Measurements from ENCODE around the gene SCFD2.

GRCh38 chr4:53161051-53161786 is 204.6 kb downstream of the SCFD2 start:
- TF ChIP-seq CTCF (IDR thresholded peaks at IDR 0.05; ENCODE audit: low read depth, low read length, missing input control) = no peak
- TF ChIP-seq REST (IDR thresholded peaks at IDR 0.05) = no peak
- TF ChIP-seq YY1 (IDR thresholded peaks at IDR 0.05) = no peak
- TF ChIP-seq RAD21 (IDR thresholded peaks at IDR 0.05) = no peak
- TF ChIP-seq HNF4G (IDR thresholded peaks at IDR 0.05) = no peak
- TF ChIP-seq JUND (IDR thresholded peaks at IDR 0.05) = no peak
- TF ChIP-seq TAF1 (conservative IDR thresholded peaks at IDR 0.05) = no peak
- TF ChIP-seq GABPA (IDR thresholded peaks at IDR 0.05 in 1 of 2, conservative IDR thresholded peaks at IDR 0.05 in 1 of 2) = no peak
- TF ChIP-seq RXRA (IDR thresholded peaks at IDR 0.05) = no peak
- TF ChIP-seq ATF3 (IDR thresholded peaks at IDR 0.05) = no peak
- TF ChIP-seq SP1 (IDR thresholded peaks at IDR 0.05) = no peak
- TF ChIP-seq FOXA2 (IDR thresholded peaks at IDR 0.05) = no peak
